Muscle of leg (tissue), 11 donors: ENCODE data around the gene MEX3C. TPM values are rescaled to one million over a fixed set of nuclear protein-coding genes. Genes with fewer than 3 reads are reported as not detected.

ENCODE experiments used
- DNase-seq: peaks from one replicate; pipeline ENCODE4 v3.0.0; 2013
- H3K27ac ChIP-seq: one replicate; pipeline ENCODE4 v1.5.1; 2013; ENCODE audit warnings: mild to moderate bottlenecking, low read length, control low read depth
- H3K27me3 ChIP-seq: one replicate; pipeline ENCODE4 v1.6.1; 2013; ENCODE audit warnings: low read length; ENCODE audit not compliant: control insufficient read depth, insufficient read depth
- H3K36me3 ChIP-seq: one replicate; pipeline ENCODE4 v1.6.1; 2013; ENCODE audit warnings: low read length; ENCODE audit not compliant: control insufficient read depth, insufficient read depth
- H3K4me1 ChIP-seq: one replicate; pipeline ENCODE4 v1.6.1; 2013; ENCODE audit warnings: low read length; ENCODE audit not compliant: control insufficient read depth, insufficient read depth
- H3K4me3 ChIP-seq: one replicate; pipeline ENCODE4 v1.5.1; 2013; ENCODE audit warnings: low read length, control low read depth
- H3K9me3 ChIP-seq: replicated peaks from 2 replicates; pipeline ENCODE4 v1.6.1; 2013; ENCODE audit warnings: low read depth, low read length; ENCODE audit not compliant: control insufficient read depth
- WGBS: methylation state at CpG from one replicate; pipeline ENCODE4 v1.1.5; 2013; ENCODE audit warnings: missing lambda C conversion rate; ENCODE audit not compliant: insufficient coverage; 5-methylcytosine and 5-hydroxymethylcytosine counted together
- polyA plus RNA-seq, 8 donors: library from polyadenylated mRNA; unstranded; fragments of 120-200 nt; gene quantifications; one replicate each; pipeline versions ENCODE4 v1.2.1 to v1.2.3, GENCODE V29; 2013; ENCODE audit warnings: inconsistent platforms in 1 of 8, low replicate concordance in 1 of 8; ENCODE audit not compliant: insufficient read length in 8 of 8, insufficient read depth in 1 of 8
- total RNA-seq: library from RNA; stranded (reverse); fragments of 120-200 nt; gene quantifications from one replicate; pipeline ENCODE4 v1.2.4, GENCODE V29; 2013

MEX3C gene
- total and polyA plus RNA-seq, 9 donors: 28.5 to 38.7 (median 31.1) TPM

- H3K4me1 ChIP-seq: peaks cover 4% of the 10 kb centered on the region
- H3K9me3 ChIP-seq: no peaks in the 10 kb centered on the region
- H3K4me3 ChIP-seq: no peak overlapping the region
- no peaks in the 10 kb centered on the region for H3K36me3 ChIP-seq
- no peak overlapping the region for H3K27ac ChIP-seq
- DNase-seq: no peak
- no peaks in the 10 kb centered on the region for H3K27me3 ChIP-seq
- 94% methylated on average over 2 of the region's 5 CpGs for WGBS
These were observed 36.8 kb downstream of the MEX3C start for GRCh38 chr18:51160646-51161045.

- Histone ChIP-seq H3K4me1 (peaks cover 15% of the 10 kb centered on the region), H3K27ac (no peak overlapping the region), H3K9me3 (no peaks in the 10 kb centered on the region), H3K36me3 (no peaks in the 10 kb centered on the region), H3K4me3 (no peak overlapping the region), H3K27me3 (no peaks in the 10 kb centered on the region)
- WGBS: no CpG with 5 or more reads among the region's 2 CpGs
- no peak for DNase-seq
These were observed 40.3 kb downstream of the MEX3C start for GRCh38 chr18:51157215-51157614.

GRCh38 chr18:51154431-51155063, 42.9 kb downstream of the MEX3C start:
- DNase-seq: no peak
- Histone ChIP-seq H3K27me3 (no peaks in the 10 kb centered on the region), H3K27ac (peak overlapping the region; percentile 74), H3K4me3 (no peak overlapping the region), H3K9me3 (no peaks in the 10 kb centered on the region), H3K4me1 (peaks cover 15% of the 10 kb centered on the region), H3K36me3 (no peaks in the 10 kb centered on the region)
- WGBS: 67% methylated on average over 1 of the region's 8 CpGs

GRCh38 chr18:51153659-51154371, 43.7 kb downstream of the MEX3C start:
- H3K27me3 ChIP-seq: no peaks in the 10 kb centered on the region
- no peaks in the 10 kb centered on the region for H3K36me3 ChIP-seq
- 33% methylated on average over 18 of the region's 19 CpGs for WGBS
- H3K4me1 ChIP-seq: peaks cover 15% of the 10 kb centered on the region
- H3K9me3 ChIP-seq: no peaks in the 10 kb centered on the region
- H3K27ac ChIP-seq: peak overlapping the region; percentile 74
- peak; percentile 75 for DNase-seq
- H3K4me3 ChIP-seq: no peak overlapping the region

- no peak for DNase-seq
- H3K9me3 ChIP-seq: no peaks in the 10 kb centered on the region
- H3K4me3 ChIP-seq: no peak overlapping the region
- peaks cover 15% of the 10 kb centered on the region for H3K4me1 ChIP-seq
- H3K27ac ChIP-seq: no peak overlapping the region
- no peaks in the 10 kb centered on the region for H3K27me3 ChIP-seq
- H3K36me3 ChIP-seq: no peaks in the 10 kb centered on the region
- WGBS: 79% methylated on average over 11 of the region's 26 CpGs
These were observed 45.6 kb downstream of the MEX3C start for GRCh38 chr18:51151568-51152511.

- Histone ChIP-seq H3K27me3 (no peaks in the 10 kb centered on the region), H3K4me1 (peaks cover 15% of the 10 kb centered on the region), H3K9me3 (no peaks in the 10 kb centered on the region), H3K4me3 (no peak overlapping the region), H3K27ac (no peak overlapping the region), H3K36me3 (no peaks in the 10 kb centered on the region)
- no peak for DNase-seq
- 79% methylated on average over 3 of the region's 5 CpGs for WGBS
These were observed 46.3 kb downstream of the MEX3C start for GRCh38 chr18:51151185-51151567.

- Histone ChIP-seq H3K4me1 (peaks cover 15% of the 10 kb centered on the region), H3K27ac (no peak overlapping the region), H3K36me3 (no peaks in the 10 kb centered on the region), H3K27me3 (no peaks in the 10 kb centered on the region), H3K4me3 (no peak overlapping the region), H3K9me3 (no peaks in the 10 kb centered on the region)
- WGBS: 95% methylated on average over 3 of the region's 6 CpGs
- no peak for DNase-seq
These were observed 47.3 kb downstream of the MEX3C start for GRCh38 chr18:51150113-51150700.

GRCh38 chr18:51149670-51150069, 47.8 kb downstream of the MEX3C start:
- H3K4me3 ChIP-seq: no peak overlapping the region
- 43% methylated on average over 1 of the region's 4 CpGs for WGBS
- H3K27ac ChIP-seq: no peak overlapping the region
- H3K27me3 ChIP-seq: no peaks in the 10 kb centered on the region
- no peak for DNase-seq
- H3K9me3 ChIP-seq: no peaks in the 10 kb centered on the region
- no peaks in the 10 kb centered on the region for H3K36me3 ChIP-seq
- H3K4me1 ChIP-seq: peaks cover 13% of the 10 kb centered on the region

- Histone ChIP-seq H3K9me3 (no peaks in the 10 kb centered on the region), H3K27me3 (no peaks in the 10 kb centered on the region), H3K4me3 (no peak overlapping the region), H3K36me3 (no peaks in the 10 kb centered on the region), H3K27ac (no peak overlapping the region), H3K4me1 (no peaks in the 10 kb centered on the region)
- WGBS: 100% methylated on average over 1 of the region's 4 CpGs
- no peak for DNase-seq
These were observed 50.6 kb downstream of the MEX3C start for GRCh38 chr18:51146909-51147308.

GRCh38 chr18:51138936-51139335, 58.5 kb downstream of the MEX3C start:
- no peak overlapping the region for H3K4me3 ChIP-seq
- DNase-seq: no peak
- WGBS: 95% methylated on average over 4 of the region's 8 CpGs

More at GRCh38 chr18:51138936-51139335, 58.5 kb downstream of the MEX3C start:
- Histone ChIP-seq H3K27me3 (no peaks in the 10 kb centered on the region), H3K27ac (no peak overlapping the region), H3K4me1 (no peaks in the 10 kb centered on the region), H3K9me3 (no peaks in the 10 kb centered on the region), H3K36me3 (no peaks in the 10 kb centered on the region)
